ENCODE measurements around the gene PDCD1.
"Not testable (repeated sequence)": the region's sequence is repeated elsewhere in the genome, so short reads cannot be mapped to it uniquely, and the experiment has no call there.

The PDCD1 gene

GRCh38 chr2:241811201-241811951 is 47.3 kb downstream of the PDCD1 start:
- DNase-seq: no peak

- no peak for DNase-seq
Observed at GRCh38 chr2:241810307-241811200, 48.1 kb downstream of the PDCD1 start.

GRCh38 chr2:241809383-241810306 is 49.0 kb downstream of the PDCD1 start:
- DNase-seq: no peak

GRCh38 chr2:241808721-241809382 is 49.8 kb downstream of the PDCD1 start, which contains the start of gene NEU4:
Gene NEU4 (plus strand): TSS chr2:241809193. CDS start chr2:241814485, 5,292 bp downstream.
- no peak for DNase-seq

- DNase-seq: no peak
Observed at GRCh38 chr2:241808051-241808720, 50.5 kb downstream of the PDCD1 start.

GRCh38 chr2:241806217-241806616 is 52.5 kb downstream of the PDCD1 start:
- DNase-seq: not testable (repeated sequence)

GRCh38 chr2:241804326-241805229 is 54.1 kb downstream of the PDCD1 start:
- no peak for DNase-seq

GRCh38 chr2:241803387-241804325 is 55.0 kb downstream of the PDCD1 start:
- no peak for DNase-seq

GRCh38 chr2:241802421-241803318 is 56.0 kb downstream of the PDCD1 start:
- DNase-seq: no peak

- no peak for DNase-seq
Observed at GRCh38 chr2:241801611-241802420, 56.9 kb downstream of the PDCD1 start.

GRCh38 chr2:241800198-241800903 is 58.3 kb downstream of the PDCD1 start:
- not testable (repeated sequence) for DNase-seq

Data from activated gamma-delta T cell (primary cell).